Muscle of leg (tissue), 11 donors: Measurements from ENCODE around the gene NAA11. TPM values are rescaled to one million over a fixed set of nuclear protein-coding genes. Genes with fewer than 3 reads are reported as not detected.

Experiments
- DNase-seq: peaks from one replicate; pipeline ENCODE4 v3.0.0; 2013
- H3K27ac ChIP-seq: one replicate; pipeline ENCODE4 v1.5.1; 2013; ENCODE audit warnings: mild to moderate bottlenecking, low read length, control low read depth
- H3K27me3 ChIP-seq: one replicate; pipeline ENCODE4 v1.6.1; 2013; ENCODE audit warnings: low read length; ENCODE audit not compliant: control insufficient read depth, insufficient read depth
- H3K36me3 ChIP-seq: one replicate; pipeline ENCODE4 v1.6.1; 2013; ENCODE audit warnings: low read length; ENCODE audit not compliant: control insufficient read depth, insufficient read depth
- H3K4me1 ChIP-seq: one replicate; pipeline ENCODE4 v1.6.1; 2013; ENCODE audit warnings: low read length; ENCODE audit not compliant: control insufficient read depth, insufficient read depth
- H3K4me3 ChIP-seq: one replicate; pipeline ENCODE4 v1.5.1; 2013; ENCODE audit warnings: low read length, control low read depth
- H3K9me3 ChIP-seq: replicated peaks from 2 replicates; pipeline ENCODE4 v1.6.1; 2013; ENCODE audit warnings: low read depth, low read length; ENCODE audit not compliant: control insufficient read depth
- WGBS: methylation state at CpG from one replicate; pipeline ENCODE4 v1.1.5; 2013; ENCODE audit warnings: missing lambda C conversion rate; ENCODE audit not compliant: insufficient coverage; 5-methylcytosine and 5-hydroxymethylcytosine counted together
- polyA plus RNA-seq, 8 donors: library from polyadenylated mRNA; unstranded; fragments of 120-200 nt; gene quantifications; one replicate each; pipeline versions ENCODE4 v1.2.1 to v1.2.3, GENCODE V29; 2013; ENCODE audit warnings: inconsistent platforms in 1 of 8, low replicate concordance in 1 of 8; ENCODE audit not compliant: insufficient read length in 8 of 8, insufficient read depth in 1 of 8
- total RNA-seq: library from RNA; stranded (reverse); fragments of 120-200 nt; gene quantifications from one replicate; pipeline ENCODE4 v1.2.4, GENCODE V29; 2013

NAA11 gene
- total and polyA plus RNA-seq, 9 donors: 0.10 to 0.88 (median 0.30) TPM

DNA sequence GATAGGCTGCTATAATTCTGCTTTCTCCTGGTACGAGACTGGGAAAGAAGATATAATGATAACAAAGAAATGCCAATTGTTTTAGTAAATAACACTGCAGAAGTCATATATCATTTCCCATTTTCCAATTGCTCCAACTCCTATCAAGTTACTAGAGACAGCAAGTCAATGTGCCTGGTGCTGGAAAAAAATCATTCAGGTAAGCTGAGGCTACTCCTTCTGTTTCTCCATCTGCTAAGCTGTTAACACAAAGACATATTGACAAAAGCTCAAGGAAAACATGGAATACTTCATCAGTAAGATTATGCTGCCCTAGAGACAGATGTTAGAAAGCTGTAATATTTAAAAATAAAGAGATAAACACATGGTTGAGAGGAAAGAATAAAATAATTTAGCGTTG, 10.0 kb downstream of the NAA11 start:
- H3K9me3 ChIP-seq: no peaks in the 10 kb centered on the region
- WGBS: no CpG with 5 or more reads among the region's 2 CpGs
- no peak for DNase-seq
- no peaks in the 10 kb centered on the region for H3K4me1 ChIP-seq
- H3K27ac ChIP-seq: no peak overlapping the region
- H3K4me3 ChIP-seq: no peak overlapping the region
- H3K27me3 ChIP-seq: no peaks in the 10 kb centered on the region
- no peaks in the 10 kb centered on the region for H3K36me3 ChIP-seq

DNA sequence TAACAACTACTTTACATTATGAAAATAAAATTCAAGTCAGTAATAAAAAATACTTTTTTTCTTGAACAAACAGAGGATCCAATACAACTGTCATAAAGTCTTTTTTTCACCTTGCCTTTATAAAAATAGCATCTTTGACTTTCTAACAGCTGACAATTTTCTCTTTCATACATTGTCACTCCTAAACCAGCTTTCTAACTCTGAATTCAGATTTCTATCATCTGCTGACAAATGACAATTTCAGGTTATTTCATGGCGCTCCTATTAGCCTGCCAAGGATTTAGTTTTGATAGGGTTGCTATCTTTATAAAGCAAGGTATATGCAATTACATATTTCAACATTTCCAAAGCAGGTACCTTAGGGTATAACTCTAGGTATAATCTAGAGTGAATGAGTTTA, 14.6 kb downstream of the NAA11 start:
- Histone ChIP-seq H3K4me1 (no peaks in the 10 kb centered on the region), H3K9me3 (no peaks in the 10 kb centered on the region), H3K27ac (no peak overlapping the region), H3K27me3 (no peaks in the 10 kb centered on the region), H3K4me3 (no peak overlapping the region), H3K36me3 (no peaks in the 10 kb centered on the region)
- no peak for DNase-seq
- WGBS: no CpG with 5 or more reads among the region's 1 CpG

DNA sequence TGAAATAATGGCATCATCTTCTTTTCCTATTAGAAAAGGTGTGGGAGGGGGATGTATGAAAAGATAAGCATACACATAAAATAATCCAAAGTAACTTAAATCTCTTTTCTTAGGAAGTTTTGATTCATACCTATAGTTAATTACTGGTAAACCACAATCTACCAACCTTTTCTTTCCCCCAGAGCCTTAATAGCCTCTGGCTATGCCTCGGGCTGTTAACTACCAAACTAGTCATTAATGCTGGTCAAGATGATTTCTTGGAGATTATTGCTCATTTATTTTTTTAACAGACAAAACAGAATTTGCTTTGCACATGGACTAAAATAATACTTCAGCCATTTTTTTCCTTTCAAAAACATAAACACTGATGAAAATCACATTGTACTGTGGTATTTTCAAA, 16.9 kb downstream of the NAA11 start:
- no peaks in the 10 kb centered on the region for H3K27me3 ChIP-seq
- H3K9me3 ChIP-seq: no peaks in the 10 kb centered on the region
- WGBS: no CpG with 5 or more reads among the region's 1 CpG
- no peaks in the 10 kb centered on the region for H3K4me1 ChIP-seq
- H3K36me3 ChIP-seq: no peaks in the 10 kb centered on the region
- H3K4me3 ChIP-seq: no peak overlapping the region
- no peak for DNase-seq
- no peak overlapping the region for H3K27ac ChIP-seq

DNA sequence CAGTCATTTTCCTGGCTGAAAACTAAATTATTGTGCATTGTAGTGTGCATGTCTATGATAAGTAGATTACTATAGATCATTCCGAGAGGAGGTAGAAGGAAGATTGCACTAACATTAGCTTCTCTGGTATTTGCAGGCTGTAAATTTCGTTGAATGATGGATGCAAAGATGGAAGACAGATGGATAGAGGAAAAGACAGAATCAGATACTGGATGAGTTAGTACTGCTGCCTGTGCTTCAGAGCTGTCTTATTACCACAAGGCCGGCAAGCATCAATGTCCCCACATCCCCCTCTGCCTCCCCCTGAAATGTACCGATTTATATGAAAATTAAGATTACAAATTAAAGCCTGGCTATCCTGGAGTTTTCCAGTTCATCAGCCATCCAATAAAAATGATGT, 17.7 kb downstream of the NAA11 start:
- no peaks in the 10 kb centered on the region for H3K36me3 ChIP-seq
- H3K4me1 ChIP-seq: no peaks in the 10 kb centered on the region
- H3K9me3 ChIP-seq: no peaks in the 10 kb centered on the region
- 79% methylated on average over 2 of the region's 4 CpGs for WGBS
- no peaks in the 10 kb centered on the region for H3K27me3 ChIP-seq
- no peak overlapping the region for H3K27ac ChIP-seq
- DNase-seq: no peak
- no peak overlapping the region for H3K4me3 ChIP-seq

DNA sequence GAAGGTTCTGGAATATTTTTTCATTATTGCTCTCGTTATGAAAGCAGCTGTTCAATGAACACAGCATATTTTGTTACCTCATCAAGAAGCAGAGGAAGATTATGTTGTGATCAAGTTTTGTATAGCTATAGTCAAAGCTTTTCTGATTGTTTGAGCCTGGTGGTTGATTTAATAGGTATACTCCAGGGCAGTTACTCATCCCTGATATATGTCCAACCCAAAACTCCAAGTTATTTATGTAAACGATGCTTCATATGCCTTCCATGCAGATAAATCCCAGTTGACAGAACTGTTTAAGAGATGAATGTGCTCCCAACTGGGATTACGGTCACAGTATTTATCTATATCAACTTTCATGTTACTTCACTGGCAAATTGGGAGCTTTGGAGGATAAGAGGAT, 19.1 kb downstream of the NAA11 start:
- no peak overlapping the region for H3K27ac ChIP-seq
- DNase-seq: no peak
- 0% methylated on average over 1 of the region's 3 CpGs for WGBS
- H3K4me1 ChIP-seq: no peaks in the 10 kb centered on the region
- H3K27me3 ChIP-seq: no peaks in the 10 kb centered on the region
- H3K4me3 ChIP-seq: no peak overlapping the region
- no peaks in the 10 kb centered on the region for H3K9me3 ChIP-seq
- no peaks in the 10 kb centered on the region for H3K36me3 ChIP-seq

DNA sequence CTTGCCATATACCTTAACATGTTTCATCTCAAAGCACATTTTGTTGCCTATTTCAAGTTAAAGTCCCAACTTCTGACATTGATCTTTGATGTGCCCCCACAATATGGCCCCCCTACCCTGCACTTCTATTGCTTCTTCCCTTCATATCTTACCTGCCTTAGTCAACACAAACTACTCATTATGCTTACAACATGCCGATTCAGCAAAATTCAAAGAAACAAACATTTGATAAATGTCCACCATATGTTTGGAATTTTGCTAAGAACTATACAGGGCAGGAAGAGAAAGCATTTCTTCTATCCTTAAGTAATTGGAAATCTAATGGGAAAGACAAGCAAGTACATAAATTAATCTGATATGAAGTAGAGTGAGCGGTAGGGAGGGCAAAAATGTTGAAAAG, 25.6 kb downstream of the NAA11 start:
- no peaks in the 10 kb centered on the region for H3K27me3 ChIP-seq
- no peaks in the 10 kb centered on the region for H3K9me3 ChIP-seq
- H3K4me1 ChIP-seq: no peaks in the 10 kb centered on the region
- DNase-seq: no peak
- H3K36me3 ChIP-seq: no peaks in the 10 kb centered on the region
- H3K27ac ChIP-seq: no peak overlapping the region
- H3K4me3 ChIP-seq: no peak overlapping the region
- 63% methylated on average over 1 of the region's 2 CpGs for WGBS

DNA sequence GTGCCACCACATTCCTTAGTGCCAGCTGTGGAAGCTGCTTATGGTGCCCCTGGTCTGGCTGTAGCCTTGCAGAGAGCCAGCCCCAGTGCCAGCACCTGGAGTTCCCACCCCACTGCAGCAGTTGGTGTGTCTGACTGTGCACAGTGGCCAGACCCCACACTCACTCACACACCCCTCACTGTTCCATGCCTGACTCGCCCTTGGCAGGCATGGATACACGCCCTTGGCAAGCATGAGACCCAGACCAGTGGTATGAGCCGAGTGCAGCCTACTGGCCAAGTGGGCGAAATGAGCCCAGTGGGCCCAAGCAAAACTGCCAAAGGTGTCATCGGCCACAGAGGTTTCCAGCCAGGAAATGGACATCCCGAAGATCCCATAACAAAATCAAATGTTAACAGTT, 27.4 kb downstream of the NAA11 start:
- H3K4me1 ChIP-seq: no peaks in the 10 kb centered on the region
- no peak overlapping the region for H3K4me3 ChIP-seq
- H3K27me3 ChIP-seq: no peaks in the 10 kb centered on the region
- no peak for DNase-seq
- H3K9me3 ChIP-seq: no peaks in the 10 kb centered on the region
- H3K27ac ChIP-seq: no peak overlapping the region
- 92% methylated on average over 4 of the region's 6 CpGs for WGBS
- H3K36me3 ChIP-seq: no peaks in the 10 kb centered on the region

DNA sequence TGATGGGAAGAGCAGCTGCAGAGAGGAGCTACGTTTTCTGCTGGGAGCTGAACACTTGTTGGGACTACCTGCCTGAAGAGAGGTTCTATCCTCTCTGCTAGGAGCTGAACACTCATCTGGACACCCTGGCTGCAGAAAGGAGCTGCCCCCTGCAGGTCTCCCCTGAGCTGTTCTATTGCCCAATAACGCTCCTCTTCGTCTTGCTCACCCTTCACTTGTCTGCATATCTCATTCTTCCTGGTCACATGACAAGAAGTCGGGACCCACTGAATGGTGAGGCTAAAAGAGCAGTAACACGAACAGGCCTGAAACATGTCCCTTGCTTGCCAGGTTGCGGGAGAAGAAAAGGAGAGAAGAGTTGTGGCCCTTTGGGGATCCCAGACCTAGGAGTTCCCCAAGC, 27.8 kb downstream of the NAA11 start:
- 89% methylated on average over 5 of the region's 6 CpGs for WGBS

DNA sequence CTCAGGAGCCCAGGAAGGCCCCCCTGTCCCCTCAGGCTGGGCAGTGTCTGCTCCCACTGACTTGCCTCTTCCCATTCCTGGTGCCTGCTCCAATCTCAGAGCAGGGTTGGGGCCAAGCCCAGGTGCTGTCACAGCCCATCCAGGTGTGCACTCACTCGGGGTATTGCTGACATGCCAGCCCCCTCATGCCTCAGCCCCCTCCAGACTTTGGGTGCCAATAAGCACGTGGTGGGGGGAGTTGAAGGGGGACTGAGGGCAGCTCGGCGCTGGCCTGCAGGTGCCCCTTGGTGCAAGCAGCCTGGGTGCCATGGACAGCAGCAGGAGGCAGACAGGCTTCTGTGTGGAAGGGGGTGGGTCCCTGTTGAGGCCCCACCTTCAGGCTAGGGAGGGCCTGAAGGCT, 28.4 kb downstream of the NAA11 start:
- Histone ChIP-seq H3K27ac (no peak overlapping the region), H3K4me1 (no peaks in the 10 kb centered on the region), H3K9me3 (no peaks in the 10 kb centered on the region), H3K36me3 (no peaks in the 10 kb centered on the region), H3K4me3 (no peak overlapping the region), H3K27me3 (no peaks in the 10 kb centered on the region)
- no peak for DNase-seq
- whole genome bisulfite sequencing: 83% methylated on average over 3 of the region's 4 CpGs

More for the DNA sequence above, 27.8 kb downstream of the NAA11 start:
- Histone ChIP-seq H3K36me3 (no peaks in the 10 kb centered on the region), H3K4me3 (no peak overlapping the region), H3K27ac (no peak overlapping the region), H3K4me1 (no peaks in the 10 kb centered on the region), H3K27me3 (no peaks in the 10 kb centered on the region), H3K9me3 (no peaks in the 10 kb centered on the region)
- DNase-seq: no peak

DNA sequence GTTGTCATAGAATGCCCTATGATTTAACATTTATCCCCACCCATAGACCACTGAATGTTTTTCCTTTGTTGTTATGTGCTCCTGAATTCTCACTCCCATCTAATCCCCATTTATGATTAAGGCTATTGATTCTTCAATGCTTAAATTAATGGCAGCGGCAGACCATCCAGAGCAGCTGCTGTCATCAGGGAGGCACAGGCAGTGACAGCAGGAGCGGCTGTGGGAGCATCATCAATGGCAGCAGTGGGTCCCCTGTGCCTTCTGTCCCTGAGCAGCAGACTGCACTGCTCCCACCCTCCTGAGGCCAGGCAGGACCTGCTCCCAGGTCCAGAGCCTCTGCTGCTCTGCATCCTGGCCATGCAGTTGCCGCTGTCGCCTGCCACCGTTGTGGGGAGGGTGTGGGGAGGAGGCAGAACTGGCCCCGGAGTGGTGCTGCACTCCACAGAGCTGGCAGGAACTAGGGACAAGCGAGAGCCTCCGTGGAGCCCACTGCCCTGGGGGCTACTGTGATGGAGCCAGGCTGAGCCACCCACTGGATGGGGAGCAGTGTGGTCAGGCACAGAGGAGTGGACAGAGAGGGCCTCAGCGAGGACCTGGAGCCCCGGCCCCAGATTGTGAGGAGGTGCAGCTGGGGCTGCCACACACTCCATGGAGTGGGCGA, 29.0 kb downstream of the NAA11 start:
- DNase-seq: no peak
- H3K4me3 ChIP-seq: no peak overlapping the region
- WGBS: 96% methylated on average over 11 of the region's 11 CpGs

DNA sequence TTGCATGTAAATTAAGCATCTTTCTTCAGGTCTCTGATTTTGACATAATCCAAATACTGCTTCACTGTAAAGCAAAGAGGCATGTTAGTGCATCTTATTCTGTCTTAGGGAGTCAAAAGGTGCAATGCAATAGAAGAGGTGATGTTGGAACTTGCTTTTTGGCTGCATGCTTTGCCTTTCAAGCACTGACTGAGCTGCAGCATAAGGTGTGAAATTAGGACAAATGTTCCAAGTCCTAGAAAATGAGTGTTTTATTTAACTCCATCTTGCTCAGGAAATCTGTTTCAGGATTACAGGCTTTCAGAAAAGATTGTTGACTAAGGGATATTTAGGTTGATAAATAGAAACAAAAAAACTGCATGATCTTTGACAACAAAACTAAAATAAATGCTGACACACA, 30.8 kb downstream of the NAA11 start:
- H3K4me3 ChIP-seq: no peak overlapping the region
- no peak for DNase-seq
- no peaks in the 10 kb centered on the region for H3K4me1 ChIP-seq

More for the DNA sequence above, 29.0 kb downstream of the NAA11 start:
- no peaks in the 10 kb centered on the region for H3K36me3 ChIP-seq
- H3K27me3 ChIP-seq: no peaks in the 10 kb centered on the region
- H3K27ac ChIP-seq: no peak overlapping the region
- no peaks in the 10 kb centered on the region for H3K9me3 ChIP-seq
- no peaks in the 10 kb centered on the region for H3K4me1 ChIP-seq

More for the DNA sequence above, 30.8 kb downstream of the NAA11 start:
- Histone ChIP-seq H3K27ac (no peak overlapping the region), H3K27me3 (no peaks in the 10 kb centered on the region), H3K9me3 (no peaks in the 10 kb centered on the region), H3K36me3 (no peaks in the 10 kb centered on the region)
